ENCODE data around the gene PAFAH1B1.
A peak's percentile ranks its signal among the peaks of the same experiment; 100 is the strongest.

Gene PAFAH1B1

DNA sequence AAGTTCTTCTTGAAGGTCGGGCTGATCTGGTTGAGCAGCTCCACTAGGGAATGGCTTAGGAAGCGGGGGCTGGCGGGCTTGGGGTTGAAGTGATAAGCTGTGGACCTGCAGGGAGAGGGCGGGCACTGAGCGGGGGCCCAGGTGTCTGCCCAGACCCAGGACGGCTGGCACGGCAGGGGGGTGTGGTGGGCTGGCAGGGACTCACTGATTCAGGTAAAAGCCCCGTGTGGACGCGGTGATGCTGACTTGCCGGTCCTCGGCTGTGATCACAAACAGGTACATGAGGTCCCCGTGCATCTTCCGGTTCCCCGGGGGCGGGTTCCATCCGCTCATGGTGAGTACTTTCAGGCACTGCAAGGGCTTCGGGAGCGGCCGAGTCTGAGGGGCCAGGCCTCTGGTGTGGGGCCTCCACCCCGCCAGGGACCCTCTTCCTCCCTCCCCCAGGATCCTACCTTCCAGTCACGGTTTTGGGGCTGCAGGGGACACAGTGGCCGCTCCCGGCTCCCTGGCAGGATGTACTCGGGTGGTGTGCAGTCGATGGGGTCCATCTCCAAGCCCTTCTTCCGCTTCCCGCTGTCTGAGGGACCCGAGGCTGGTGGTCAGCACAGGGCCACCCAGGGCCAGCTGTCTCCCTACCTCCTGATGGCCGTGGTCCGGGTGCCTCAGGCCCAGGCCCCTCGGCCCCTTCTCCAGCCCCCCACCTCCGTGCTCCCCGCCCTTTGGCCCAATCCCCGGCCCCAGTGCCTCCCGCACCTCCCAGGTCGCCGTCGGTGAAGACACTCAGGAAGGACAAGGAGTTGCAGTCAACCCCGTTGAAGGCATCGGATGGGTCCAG, 107.9 kb downstream of the PAFAH1B1 start:
- no peak for DNase-seq

DNA sequence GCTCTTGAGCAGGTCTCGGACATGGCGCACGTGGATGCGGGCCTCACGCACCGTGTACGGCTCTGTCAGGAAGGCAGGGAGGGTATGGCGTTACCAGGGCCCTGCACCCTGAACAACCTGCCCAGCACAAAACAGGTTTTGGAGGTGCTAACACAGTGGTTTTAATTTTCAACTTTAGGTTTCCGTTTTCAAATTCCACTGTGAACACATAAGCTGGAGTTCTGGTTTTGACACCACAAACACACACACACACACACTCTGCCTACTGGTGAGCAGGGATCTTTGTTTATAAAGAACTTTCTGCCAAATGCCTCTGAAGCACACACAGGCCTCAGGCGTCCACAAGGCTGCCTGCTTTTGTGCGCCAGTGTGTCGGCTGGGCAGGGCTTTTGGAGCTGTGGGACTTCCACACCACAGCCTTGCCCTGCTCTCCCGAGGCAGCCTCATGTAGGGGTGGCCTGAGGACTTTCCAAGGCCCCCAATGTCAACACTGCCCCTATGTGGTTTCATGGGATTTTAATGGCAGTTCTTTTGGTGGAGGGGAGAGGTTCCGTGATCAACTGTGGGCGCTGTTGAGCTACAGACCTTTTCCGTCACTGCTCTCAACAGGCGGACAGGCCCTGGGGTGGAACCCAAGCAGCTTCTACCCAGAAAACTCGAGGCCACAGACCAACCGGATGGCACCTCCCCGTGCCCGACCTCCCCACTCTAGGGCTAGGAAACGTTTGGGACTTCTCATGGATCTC, 108.7 kb downstream of the PAFAH1B1 start:
- DNase-seq: no peak

DNA sequence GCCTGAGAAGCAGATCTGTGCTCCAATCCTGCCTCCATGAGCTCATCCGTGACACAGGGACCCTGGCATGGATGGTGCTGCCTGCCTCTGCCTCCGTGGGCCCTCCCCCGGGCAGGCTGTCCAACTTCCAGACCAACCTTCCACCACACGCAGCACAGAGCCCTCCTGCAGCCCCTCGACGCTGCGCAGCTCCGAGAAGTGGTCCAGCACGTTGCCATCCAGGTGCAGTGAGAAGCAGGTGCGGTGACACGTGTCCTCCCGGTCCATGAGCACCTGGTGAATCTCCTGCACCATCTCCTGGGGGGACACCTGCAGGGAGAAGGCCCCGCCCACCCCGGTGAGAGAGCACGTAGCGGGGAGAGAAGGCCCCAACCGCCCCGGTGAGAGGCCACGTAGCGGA, 109.7 kb downstream of the PAFAH1B1 start:
- DNase-seq: no peak

DNA sequence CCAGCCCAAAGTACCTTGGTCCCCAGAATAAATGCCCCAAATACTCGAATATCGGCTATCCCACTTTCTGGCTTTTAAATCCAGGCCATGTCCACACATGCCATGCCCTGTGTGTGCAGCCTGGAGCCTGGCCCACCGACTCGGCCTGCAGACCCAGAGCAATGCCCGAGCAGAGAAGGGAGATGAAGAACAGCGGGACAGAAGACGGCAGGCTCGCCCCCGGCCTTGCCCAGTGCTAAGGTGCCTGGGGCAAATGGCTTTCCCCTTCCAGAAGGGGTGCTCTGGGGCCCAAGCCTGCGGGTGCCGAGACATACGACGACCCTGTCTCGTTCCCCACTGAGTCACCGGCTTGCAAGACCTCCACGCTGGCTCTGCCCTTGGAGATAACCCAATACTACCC, 110.2 kb downstream of the PAFAH1B1 start:
- DNase-seq: no peak

DNA sequence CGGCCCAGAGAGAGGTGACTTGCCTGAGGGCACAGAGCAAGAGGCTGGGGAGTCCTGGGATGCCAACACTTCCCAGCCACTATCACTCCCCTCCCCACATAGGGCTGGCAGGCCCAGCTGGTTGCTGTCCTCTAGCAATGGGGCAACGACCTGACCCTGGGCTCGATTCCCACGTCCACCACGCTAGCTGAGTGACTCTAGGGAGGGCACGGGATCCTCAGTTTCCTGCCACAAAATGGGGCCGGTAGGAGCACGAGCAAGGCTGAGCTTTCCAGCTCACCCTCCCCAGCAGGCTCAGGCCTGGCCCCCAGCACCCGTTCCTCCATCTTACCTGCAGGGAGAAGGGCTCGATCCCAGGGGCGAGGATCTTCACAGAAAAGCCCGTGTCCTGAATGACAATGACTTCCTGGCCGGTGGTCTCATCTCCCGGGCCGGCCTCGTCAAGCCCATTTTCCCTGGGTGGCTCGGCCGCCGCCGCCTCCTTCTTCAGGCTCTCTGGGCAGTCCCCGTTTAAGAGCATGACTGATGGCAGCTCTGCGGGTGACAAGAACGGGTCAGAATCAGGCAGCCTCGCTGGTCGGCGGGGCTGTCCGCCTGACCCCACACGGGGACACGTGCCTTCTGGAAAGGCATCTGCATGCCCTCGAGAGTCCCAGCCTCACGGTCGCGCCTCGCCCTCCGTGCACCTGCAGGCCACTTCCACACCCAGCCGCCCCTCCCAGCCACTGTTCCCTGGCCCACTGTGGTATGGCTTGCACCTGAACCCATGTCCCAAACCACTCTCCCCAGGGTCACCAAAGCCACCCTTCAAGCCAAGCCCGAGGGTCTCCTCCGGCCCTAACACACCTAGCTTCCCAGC, 110.8 kb downstream of the PAFAH1B1 start:
- no peak for DNase-seq

DNA sequence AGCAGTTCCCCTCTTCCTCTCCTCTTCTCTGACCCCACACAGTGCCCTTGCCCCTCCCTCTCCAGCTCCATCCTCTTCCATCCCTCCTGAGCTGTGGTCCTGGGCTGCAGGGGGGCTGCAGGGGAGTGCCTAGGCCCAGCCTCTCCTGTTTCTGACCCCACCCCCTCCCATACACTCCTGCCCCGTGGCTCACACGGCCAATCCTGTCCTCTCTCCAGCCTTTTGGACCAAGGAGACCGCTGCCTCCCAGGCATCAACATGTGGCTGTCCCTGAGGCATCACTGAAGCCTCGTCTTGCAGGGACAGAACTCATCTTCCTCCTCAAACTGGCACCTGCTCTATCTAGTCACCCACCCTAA, 111.4 kb downstream of the PAFAH1B1 start:
- DNase-seq: no peak

DNA sequence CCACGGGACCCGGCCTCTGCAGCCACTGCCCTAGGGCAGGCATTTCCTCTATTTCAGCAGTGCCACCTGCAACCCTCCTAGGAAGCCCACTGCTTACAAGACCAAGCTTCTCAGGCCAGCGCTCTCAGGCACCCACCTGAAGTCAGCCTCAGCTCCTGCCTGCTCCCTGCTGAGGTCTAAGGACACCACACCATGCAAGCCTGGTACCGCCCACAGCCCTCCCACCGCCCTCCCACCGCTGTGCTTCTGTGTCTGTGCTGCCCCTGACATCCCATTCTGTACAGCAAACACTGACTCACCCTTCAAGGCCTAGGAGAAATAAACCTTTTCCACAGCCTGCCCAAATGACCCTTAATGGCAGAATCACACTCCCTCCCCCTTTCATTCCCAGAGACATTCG, 111.8 kb downstream of the PAFAH1B1 start:
- DNase-seq: no peak

DNA sequence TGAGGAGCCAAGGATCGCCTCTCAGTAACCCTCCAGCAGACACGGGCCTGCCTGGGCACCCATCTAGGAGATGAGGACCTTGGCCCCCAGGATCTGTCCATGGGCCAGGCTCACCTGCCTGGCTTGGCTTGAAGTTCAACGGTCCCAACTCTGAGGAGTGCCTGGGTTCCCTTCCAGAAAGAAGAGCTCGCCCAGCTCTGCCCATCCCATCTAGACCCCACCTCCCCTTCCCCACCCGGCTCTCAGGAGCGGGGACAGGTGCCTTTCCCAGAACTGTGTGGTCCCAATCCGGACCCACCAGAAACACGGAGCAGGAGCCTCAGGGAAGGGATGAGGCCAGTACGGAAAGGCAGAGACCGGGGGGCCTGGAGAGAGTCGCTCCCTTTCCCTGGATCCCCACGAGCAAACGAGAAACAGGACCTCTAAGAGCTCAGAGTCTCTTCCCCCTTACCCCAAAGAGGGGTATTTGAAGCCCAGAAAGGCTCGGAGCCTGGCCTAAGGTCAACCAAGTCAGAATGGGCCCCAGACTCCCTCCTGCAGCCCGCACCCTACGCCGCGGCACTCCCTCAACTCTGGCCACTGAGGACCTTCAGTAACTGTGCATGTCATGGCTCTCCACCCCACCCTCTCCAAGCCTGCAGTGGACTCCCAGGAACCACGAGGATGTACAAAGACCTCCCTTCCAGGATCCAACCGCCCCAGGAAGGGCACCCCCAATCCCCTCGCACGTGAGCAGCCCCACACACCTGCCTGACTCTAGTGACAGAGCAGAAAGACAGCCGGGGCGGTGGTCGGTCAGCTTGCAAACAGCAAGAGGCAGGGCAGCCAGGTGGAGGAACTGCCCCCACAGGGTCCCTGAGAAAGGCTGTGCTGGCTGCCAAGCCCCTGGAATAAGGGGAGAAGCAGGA, 112.7 kb downstream of the PAFAH1B1 start:
- no peak for DNase-seq

DNA sequence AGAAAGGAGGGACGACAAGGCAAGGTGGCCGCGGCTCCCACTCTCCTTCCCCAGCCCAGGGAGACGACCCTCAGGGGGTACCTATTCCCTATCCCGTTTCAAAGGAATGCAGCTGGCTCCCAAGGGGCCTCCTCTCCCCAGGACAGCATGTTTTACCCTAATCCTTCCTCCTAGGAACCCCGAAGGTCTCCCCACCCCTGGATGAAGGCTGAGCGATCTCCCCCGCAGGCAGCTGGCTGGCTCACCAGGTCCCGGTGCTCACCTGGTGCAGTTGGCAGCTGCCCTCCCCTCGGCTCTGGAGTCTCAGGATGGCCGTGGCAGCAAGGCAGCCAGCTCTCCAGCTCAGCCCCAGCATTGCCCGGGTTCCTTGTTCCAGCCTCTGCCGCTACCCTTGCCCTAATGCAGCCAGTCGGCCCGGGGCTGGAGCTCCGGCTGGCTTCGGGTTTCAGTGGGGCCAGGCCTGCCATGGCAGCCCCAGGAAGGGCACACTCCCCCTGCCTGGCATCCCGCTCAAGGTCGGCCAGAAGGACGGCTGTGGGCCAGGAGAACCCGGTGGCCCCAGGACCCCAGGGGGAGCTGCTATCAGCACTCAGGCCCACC, 113.6 kb downstream of the PAFAH1B1 start:
- no peak for DNase-seq

DNA sequence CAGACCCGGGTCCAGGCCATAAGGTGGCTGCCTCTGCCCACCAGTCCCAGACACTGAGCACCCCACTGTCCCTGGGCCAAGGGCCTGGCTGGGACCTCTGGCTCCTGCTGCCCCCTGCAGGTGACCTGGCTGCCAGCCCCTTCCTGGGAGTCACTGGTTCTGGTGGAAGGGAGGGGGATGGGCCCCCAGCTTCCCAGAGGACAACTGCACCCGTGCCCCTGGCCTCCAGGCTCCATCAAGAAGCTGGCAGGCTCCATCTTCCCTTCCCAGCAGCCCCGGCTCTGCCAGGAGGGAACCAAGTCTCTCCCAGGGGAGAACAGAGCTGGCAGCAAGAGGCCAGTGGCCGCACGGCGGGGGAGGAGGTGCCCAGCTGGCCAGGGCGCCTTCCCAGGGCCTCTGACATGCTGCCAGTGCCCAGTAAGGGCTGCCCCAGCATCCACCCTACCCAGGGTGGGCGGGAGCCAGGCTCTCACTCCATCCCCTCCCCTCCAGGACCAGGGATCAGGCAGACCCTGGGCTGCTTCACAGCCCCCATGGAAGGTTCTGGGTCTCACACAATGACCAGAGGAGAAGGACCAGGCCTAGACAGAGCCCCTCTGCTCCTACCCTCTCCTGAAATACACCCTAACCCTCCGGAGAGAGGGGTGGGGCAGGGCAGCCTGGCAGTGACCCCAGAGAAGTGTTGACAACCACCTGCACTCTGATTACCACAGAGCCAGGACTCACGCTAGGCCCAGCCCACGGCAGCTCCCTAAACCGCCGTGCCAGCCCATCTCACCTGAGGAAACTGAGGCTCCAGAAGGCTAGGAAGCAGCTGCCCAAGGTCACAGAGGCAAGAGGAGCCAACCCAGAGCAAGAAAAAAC, 114.5 kb downstream of the PAFAH1B1 start:
- peak in 51 of 56 donors; percentile 14 to 84 (median 52) for DNase-seq

DNA sequence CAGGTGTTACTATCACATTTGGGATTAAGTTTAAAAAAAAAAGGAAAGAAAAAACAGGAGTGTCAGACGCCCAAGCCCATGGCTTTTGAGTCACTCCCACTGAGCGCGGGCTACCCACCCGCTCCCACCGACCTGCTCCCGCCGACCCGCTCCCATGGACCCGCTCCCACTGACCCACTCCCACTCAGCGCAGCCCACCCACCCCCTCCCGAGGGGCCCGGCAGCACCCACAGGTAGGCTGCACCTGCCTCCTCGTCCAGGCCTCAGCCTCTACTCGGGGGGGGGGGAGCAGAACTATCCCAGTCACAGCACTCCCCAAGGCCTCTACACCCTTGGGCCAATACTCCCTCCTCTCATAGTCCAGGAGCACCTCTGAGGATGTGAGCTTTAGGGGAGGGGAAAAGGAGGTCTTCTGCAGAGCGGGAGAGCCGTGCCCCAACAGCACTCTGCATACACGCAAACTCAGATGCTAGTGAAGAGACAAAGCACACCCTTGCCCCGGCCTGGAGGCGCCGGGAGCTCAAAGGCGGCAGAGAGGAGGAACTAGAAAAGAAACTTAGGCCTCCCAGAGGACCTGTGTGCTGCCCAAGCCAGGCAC, 115.2 kb downstream of the PAFAH1B1 start:
- DNase-seq: no peak

DNA sequence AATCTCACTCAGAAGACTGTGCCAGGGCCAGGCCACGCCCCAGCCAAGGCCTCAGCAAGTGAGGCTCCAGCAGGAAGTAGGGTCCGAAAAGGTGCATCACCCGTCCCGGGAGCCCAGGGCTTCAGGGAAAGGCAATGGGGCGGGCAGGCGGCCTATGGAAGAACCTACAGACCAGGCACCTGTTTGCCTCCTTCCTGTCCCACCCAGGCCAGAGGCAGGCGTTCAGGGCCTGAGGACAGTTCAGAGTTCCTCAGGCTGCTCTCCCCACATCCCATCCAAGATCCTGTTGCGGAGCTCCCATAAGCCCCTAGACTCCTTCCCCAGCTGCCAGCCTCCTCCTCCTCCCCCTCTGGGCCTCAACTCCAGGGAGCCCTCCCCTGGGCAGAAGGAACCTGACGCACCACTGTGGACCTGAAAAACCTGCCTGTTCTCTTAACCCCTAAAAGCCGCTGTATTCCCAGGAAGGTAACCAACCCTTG, 115.8 kb downstream of the PAFAH1B1 start:
- no peak for DNase-seq

DNA sequence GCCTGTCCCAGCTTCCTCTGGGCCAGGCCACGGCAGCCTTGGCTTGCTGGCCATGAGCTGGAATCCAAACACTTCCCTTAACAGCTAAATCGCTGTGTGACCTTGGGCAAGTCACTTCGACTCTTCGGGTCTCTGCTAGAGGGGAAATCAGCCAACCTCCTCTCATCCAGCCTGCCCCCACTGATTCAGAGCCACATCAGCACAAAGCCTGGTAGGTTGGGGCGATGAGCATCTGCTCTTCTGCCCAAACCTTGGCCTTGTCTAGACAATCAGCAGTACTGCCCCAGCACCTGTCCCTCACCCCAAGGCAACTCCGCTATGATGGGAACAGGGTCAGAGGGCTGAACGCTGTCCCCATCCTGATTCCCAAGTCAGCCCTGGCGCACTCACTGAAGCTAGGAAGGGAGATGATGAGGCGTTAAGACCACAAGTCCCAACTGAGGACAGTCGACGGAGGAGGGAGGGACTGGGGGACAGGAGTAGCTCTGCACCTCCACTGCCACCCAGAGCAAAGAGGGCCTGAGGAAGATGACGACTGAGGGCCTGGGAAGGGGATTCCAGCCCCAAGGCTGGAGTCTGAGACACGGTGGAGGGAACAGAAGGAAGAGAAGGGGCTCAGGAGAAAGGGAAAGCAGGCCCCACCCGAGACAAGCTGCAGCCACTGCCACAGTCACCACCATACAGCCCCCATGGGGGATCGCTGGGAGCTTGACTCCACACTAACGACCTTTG, 116.8 kb downstream of the PAFAH1B1 start:
- DNase-seq: no peak

DNA sequence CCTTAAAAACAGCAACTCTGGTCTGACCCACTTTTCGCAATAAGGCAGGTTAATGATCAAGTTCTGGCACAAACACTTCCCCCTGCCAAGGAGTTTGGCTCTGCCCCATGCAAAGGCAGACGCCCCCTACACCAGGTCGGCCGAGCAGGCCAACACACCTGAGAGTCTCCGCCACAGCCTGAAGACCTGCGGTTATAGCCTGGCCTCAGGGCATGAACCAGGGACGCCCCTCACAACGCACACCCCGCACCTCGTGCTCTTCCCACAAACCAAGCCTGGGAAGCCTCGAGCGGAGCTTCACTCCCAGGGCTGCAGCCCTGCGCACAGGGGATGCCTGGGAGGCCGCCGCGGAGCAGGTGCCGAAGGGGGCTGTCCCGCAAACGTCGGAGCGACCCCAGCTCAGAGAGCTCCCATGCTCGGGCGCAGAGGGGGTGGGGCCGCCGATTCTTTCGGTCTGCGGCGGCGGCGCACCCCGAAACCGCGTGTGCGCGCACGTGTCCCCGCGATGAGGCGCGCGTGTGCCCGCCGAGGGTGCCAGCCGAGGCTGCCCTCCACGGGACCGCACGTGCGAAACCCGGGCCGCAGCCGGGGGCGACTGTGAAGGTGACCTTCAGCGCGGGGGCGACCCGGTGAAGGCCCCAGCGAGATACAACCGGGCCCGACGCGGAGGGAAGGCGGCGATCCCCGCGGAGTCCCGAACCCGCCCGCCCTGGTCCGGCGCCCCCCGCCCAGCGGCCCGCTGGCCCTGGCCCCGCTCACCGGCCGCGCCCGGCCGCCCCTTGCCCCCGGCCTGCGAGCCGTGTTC, 117.6 kb downstream of the PAFAH1B1 start:
- DNase-seq: peak in 2 of 56 donors; percentile 25 to 37

DNA sequence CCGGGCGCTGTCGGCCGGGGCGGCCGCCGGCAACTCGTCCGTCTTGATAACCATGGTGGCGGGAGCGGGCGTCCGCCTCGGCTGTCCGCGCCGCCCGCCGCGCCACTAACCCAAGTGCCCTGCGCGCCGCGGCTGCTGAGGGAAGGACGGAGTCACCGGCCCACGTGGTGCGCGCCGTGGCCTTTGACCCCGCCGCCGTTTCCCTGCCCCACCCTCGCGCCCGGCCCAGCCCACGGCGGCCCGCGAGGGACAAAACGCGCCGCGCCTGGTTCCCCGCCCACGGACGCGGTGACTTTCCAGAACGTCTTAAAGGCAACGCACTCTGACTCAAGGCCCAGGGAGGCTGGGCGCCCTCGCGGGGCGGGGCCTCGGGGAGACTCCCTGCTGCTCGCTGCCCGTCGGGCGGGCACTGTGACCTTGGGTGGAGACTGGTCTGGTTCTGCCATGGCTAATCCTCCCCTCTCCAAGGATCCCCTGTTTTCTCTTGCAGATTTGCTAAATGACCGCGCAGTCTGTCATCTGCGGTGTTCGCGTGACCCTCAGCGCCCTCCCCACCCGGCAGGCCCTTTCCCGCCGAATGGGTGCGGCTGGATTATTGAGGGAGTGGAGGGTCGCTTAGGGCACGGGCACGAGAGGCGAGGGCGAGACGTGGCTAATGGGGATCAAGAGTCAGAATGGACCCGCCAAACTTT, 118.3 kb downstream of the PAFAH1B1 start, which contains the start of gene CLUH:
CLUH (minus strand) TSS at position 157 of the 692 bp plus-strand sequence; CDS start at position 54, 103 bp downstream.
- DNase-seq: peak; percentile 70 to 97 (median 92)

Measured in nucleus accumbens (tissue), 56 donors.